ENCODE data around the gene LHX6. TPM values are rescaled to one million over a fixed set of nuclear protein-coding genes. Genes with fewer than 3 reads are reported as not detected.

LHX6 gene
- total RNA-seq, 1 experiment from 2014 or later: 0.62 TPM

GRCh38 chr9:122252796-122253195 lies 24.0 kb upstream of the LHX6 start:
- no TSS peak for BruUV-seq (replicated peaks)
- in situ Hi-C loops (cut with HindIII; ENCODE audit: low pct_unique_long_range_greater_than_20kb, low sequenced_read_pairs) (no loop called here), intact Hi-C loops (cut with micrococcal nuclease; ENCODE audit: unreplicated experiment) (no loop called here)
- ATAC-seq (no peak), DNase-seq (ENCODE audit: low read depth, low spot score) (no peak)
- Histone ChIP-seq H3K4me1 (ENCODE audit: control insufficient read depth, insufficient read depth, low read length) (no peaks in the 10 kb centered on the region), H3K27me3 (ENCODE audit: control insufficient read depth, insufficient read depth, low read length) (no peaks in the 10 kb centered on the region), H3K4me3 (ENCODE audit: low read depth in 2 of 2, low read length in 2 of 2) (no peak overlapping the region), H3K9me3 (ENCODE audit: control insufficient read depth, insufficient read depth, low read depth, low read length) (no peaks in the 10 kb centered on the region), H3K36me3 (ENCODE audit: control insufficient read depth, insufficient read depth, low read length) (peaks cover 5% of the 10 kb centered on the region), H3K27ac (ENCODE audit: low read length) (no peak overlapping the region)
- TF ChIP-seq SIN3A (IDR thresholded peaks at IDR 0.05; ENCODE audit: borderline replicate concordance, insufficient read depth, low read depth, low read length) (no peak), CTCF (IDR thresholded peaks at IDR 0.05) (no peak), POLR2AphosphoS5 (IDR thresholded peaks at IDR 0.05; ENCODE audit: low read depth, low read length) (no peak), REST (IDR thresholded peaks at IDR 0.05; ENCODE audit: insufficient read depth in 1 of 2, low read depth in 2 of 2, low read length in 1 of 2) (no peak)
- CTCF ChIA-PET: no interaction called here
- POLR2A ChIA-PET: no interaction called here

GRCh38 chr9:122251351-122251750 lies 22.6 kb upstream of the LHX6 start:
- BruUV-seq (replicated peaks): no TSS peak
- DNase-seq (ENCODE audit: low read depth, low spot score) (no peak), ATAC-seq (no peak)
- TF ChIP-seq REST (IDR thresholded peaks at IDR 0.05; ENCODE audit: insufficient read depth in 1 of 2, low read depth in 2 of 2, low read length in 1 of 2) (no peak), TCF7L2 (IDR thresholded peaks at IDR 0.05; ENCODE audit: low read depth, low read length) (no peak), POLR2AphosphoS5 (IDR thresholded peaks at IDR 0.05; ENCODE audit: low read depth, low read length) (no peak), SIN3A (IDR thresholded peaks at IDR 0.05; ENCODE audit: borderline replicate concordance, insufficient read depth, low read depth, low read length) (no peak), CTCF (IDR thresholded peaks at IDR 0.05) (no peak)
- intact Hi-C loops (cut with micrococcal nuclease; ENCODE audit: unreplicated experiment) (no loop called here), in situ Hi-C loops (cut with HindIII; ENCODE audit: low pct_unique_long_range_greater_than_20kb, low sequenced_read_pairs) (no loop called here)
- Histone ChIP-seq H3K9me3 (ENCODE audit: control insufficient read depth, insufficient read depth, low read depth, low read length) (no peaks in the 10 kb centered on the region), H3K36me3 (ENCODE audit: control insufficient read depth, insufficient read depth, low read length) (peaks cover 5% of the 10 kb centered on the region), H3K27ac (ENCODE audit: low read length) (no peak overlapping the region), H3K27me3 (ENCODE audit: control insufficient read depth, insufficient read depth, low read length) (no peaks in the 10 kb centered on the region), H3K4me3 (ENCODE audit: low read depth in 2 of 2, low read length in 2 of 2) (no peak overlapping the region), H3K4me1 (ENCODE audit: control insufficient read depth, insufficient read depth, low read length) (no peaks in the 10 kb centered on the region)
- POLR2A ChIA-PET: no interaction called here
- CTCF ChIA-PET: no interaction called here

Measured in Panc1 (cell line).